Glutamatergic neuron (in vitro differentiated cells): ENCODE measurements around the gene PKN2. TPM values are rescaled to one million over a fixed set of nuclear protein-coding genes. Genes with fewer than 3 reads are reported as not detected.

Experiments used
- DNase-seq: peaks from one replicate; pipeline ENCODE4 v3.0.0; 2022
- H3K27ac Mint-ChIP-seq: one replicate; pipeline ENCODE4 v1.8.0; 2020; ENCODE audit warnings: mild to moderate bottlenecking, mixed read lengths, inconsistent platforms; ENCODE audit not compliant: unreplicated experiment
- H3K27me3 Mint-ChIP-seq: one replicate; pipeline ENCODE4 v1.8.0; 2020; ENCODE audit warnings: mild to moderate bottlenecking, moderate library complexity, mixed read lengths, inconsistent platforms; ENCODE audit not compliant: unreplicated experiment
- H3K36me3 Mint-ChIP-seq: one replicate; pipeline ENCODE4 v1.8.0; 2020; ENCODE audit warnings: mild to moderate bottlenecking, mixed read lengths, inconsistent platforms; ENCODE audit not compliant: unreplicated experiment
- H3K4me1 Mint-ChIP-seq: one replicate; pipeline ENCODE4 v1.8.0; 2020; ENCODE audit warnings: mild to moderate bottlenecking, low read depth, mixed read lengths, inconsistent platforms; ENCODE audit not compliant: unreplicated experiment
- H3K4me3 Mint-ChIP-seq: one replicate; pipeline ENCODE4 v1.8.0; 2020; ENCODE audit warnings: mild to moderate bottlenecking, mixed read lengths, inconsistent platforms; ENCODE audit not compliant: unreplicated experiment
- H3K9me3 Mint-ChIP-seq: one replicate; pipeline ENCODE4 v1.8.0; 2020; ENCODE audit warnings: mild to moderate bottlenecking, moderate library complexity, mixed read lengths, inconsistent platforms; ENCODE audit not compliant: unreplicated experiment
- CTCF ChIP-seq: fragments of 200-600 bp; sonication (generic); IDR thresholded peaks from one replicate; pipeline ENCODE4 v1.5.0; 2021; ENCODE audit not compliant: partially characterized antibody, unreplicated experiment
- total RNA-seq: library from RNA; stranded (reverse); fragmentation: NEBNext Ultra II Directional; extraction: Animal tissue kit (Norgen Biotek cat#: 25700); gene quantifications from one replicate; pipeline ENCODE4 v1.2.1, GENCODE V29; 2021; ENCODE audit not compliant: unreplicated experiment

The PKN2 gene
- total RNA-seq, 1 donor from 2014 or later, result 39.1 TPM

- no peak for TF ChIP-seq CTCF
- Mint-ChIP-seq H3K9me3 (no peaks in the 10 kb centered on the region), H3K4me3 (no peak overlapping the region), H3K27me3 (no peaks in the 10 kb centered on the region), H3K27ac (no peak overlapping the region), H3K36me3 (no peaks in the 10 kb centered on the region), H3K4me1 (no peaks in the 10 kb centered on the region)
- no peak for DNase-seq
These were observed 22.9 kb upstream of the PKN2 start for GRCh38 chr1:88661188-88661587.

GRCh38 chr1:88661951-88662699, 21.9 kb upstream of the PKN2 start:
- DNase-seq, result no peak
- Mint-ChIP-seq H3K36me3 (no peaks in the 10 kb centered on the region), H3K9me3 (no peaks in the 10 kb centered on the region), H3K27me3 (no peaks in the 10 kb centered on the region), H3K4me3 (no peak overlapping the region), H3K27ac (no peak overlapping the region), H3K4me1 (no peaks in the 10 kb centered on the region)
- TF ChIP-seq CTCF, result no peak

GRCh38 chr1:88662723-88663122, 21.4 kb upstream of the PKN2 start:
- no peak overlapping the region for H3K27ac Mint-ChIP-seq
- H3K27me3 Mint-ChIP-seq, result no peaks in the 10 kb centered on the region
- H3K4me3 Mint-ChIP-seq, result no peak overlapping the region

GRCh38 chr1:88668405-88668804, 15.7 kb upstream of the PKN2 start:
- no peaks in the 10 kb centered on the region for H3K27me3 Mint-ChIP-seq
- DNase-seq, result no peak
- TF ChIP-seq CTCF, result no peak
- no peak overlapping the region for H3K4me3 Mint-ChIP-seq
- H3K27ac Mint-ChIP-seq, result no peak overlapping the region
- no peaks in the 10 kb centered on the region for H3K36me3 Mint-ChIP-seq
- H3K4me1 Mint-ChIP-seq, result no peaks in the 10 kb centered on the region
- no peaks in the 10 kb centered on the region for H3K9me3 Mint-ChIP-seq

More at GRCh38 chr1:88662723-88663122, 21.4 kb upstream of the PKN2 start:
- H3K9me3 Mint-ChIP-seq, result no peaks in the 10 kb centered on the region
- no peaks in the 10 kb centered on the region for H3K36me3 Mint-ChIP-seq
- no peak for DNase-seq
- no peaks in the 10 kb centered on the region for H3K4me1 Mint-ChIP-seq
- no peak for TF ChIP-seq CTCF

GRCh38 chr1:88670462-88670861, 13.6 kb upstream of the PKN2 start:
- no peaks in the 10 kb centered on the region for H3K27me3 Mint-ChIP-seq
- H3K36me3 Mint-ChIP-seq, result no peaks in the 10 kb centered on the region
- H3K27ac Mint-ChIP-seq, result no peak overlapping the region
- H3K9me3 Mint-ChIP-seq, result no peaks in the 10 kb centered on the region
- H3K4me1 Mint-ChIP-seq, result no peaks in the 10 kb centered on the region
- H3K4me3 Mint-ChIP-seq, result no peak overlapping the region
- TF ChIP-seq CTCF, result no peak
- DNase-seq, result no peak
